Measurements from ENCODE around the gene CST8.

Gene CST8

GRCh38 chr20:23476015-23476754, 14.7 kb upstream of the CST8 start:
- DNase-seq, result no peak

GRCh38 chr20:23477223-23477622, 13.7 kb upstream of the CST8 start:
- no peak for DNase-seq

GRCh38 chr20:23479043-23479442, 11.9 kb upstream of the CST8 start:
- no peak for DNase-seq

- no peak for DNase-seq
Observed at GRCh38 chr20:23482138-23482537, 8.8 kb upstream of the CST8 start.

GRCh38 chr20:23484081-23484480, 6.8 kb upstream of the CST8 start:
- DNase-seq, result no peak

- no peak for DNase-seq
Observed at GRCh38 chr20:23488470-23488869, 2.4 kb upstream of the CST8 start.

- no peak for DNase-seq
Observed at GRCh38 chr20:23488996-23489395, 1.9 kb upstream of the CST8 start.

- DNase-seq, result no peak
Observed at GRCh38 chr20:23492292-23492691, 1.4 kb downstream of the CST8 start.

GRCh38 chr20:23493172-23493772, 2.4 kb downstream of the CST8 start:
- no peak for DNase-seq

- DNase-seq, result no peak
Observed at GRCh38 chr20:23497536-23497935, 6.6 kb downstream of the CST8 start.

GRCh38 chr20:23501926-23502325, 11.0 kb downstream of the CST8 start:
- no peak for DNase-seq

GRCh38 chr20:23503649-23504048, 12.7 kb downstream of the CST8 start:
- DNase-seq, result no peak

- no peak for DNase-seq
Observed at GRCh38 chr20:23507346-23507745, 16.4 kb downstream of the CST8 start.

GRCh38 chr20:23508449-23509229, 17.7 kb downstream of the CST8 start:
- peak in 1 of 14 donors; percentile 35 for DNase-seq

- DNase-seq, result no peak
Observed at GRCh38 chr20:23509247-23509913, 18.5 kb downstream of the CST8 start.

- DNase-seq, result no peak
Observed at GRCh38 chr20:23510000-23510590, 19.2 kb downstream of the CST8 start.

GRCh38 chr20:23513164-23513563, 22.2 kb downstream of the CST8 start:
- DNase-seq, result no peak

- DNase-seq, result no peak
Observed at GRCh38 chr20:23514848-23515247, 23.9 kb downstream of the CST8 start.

GRCh38 chr20:23515250-23515939, 24.5 kb downstream of the CST8 start:
- no peak for DNase-seq

- peak in 1 of 14 donors; percentile 50 for DNase-seq
Observed at GRCh38 chr20:23517719-23518118, 26.8 kb downstream of the CST8 start.

GRCh38 chr20:23519556-23519955, 28.6 kb downstream of the CST8 start:
- DNase-seq, result no peak

- no peak for DNase-seq
Observed at GRCh38 chr20:23520185-23520584, 29.3 kb downstream of the CST8 start.

Data from C1 segment of cervical spinal cord (tissue), 14 donors.